NCI-H2196 treated with DMSO at 0.1 percent for 48 hours (cell line): ENCODE results near the gene HIVEP2.

Source experiments
- DNase-seq: peaks from one replicate; lab custom pipeline; 2025; ENCODE audit not compliant: unreplicated experiment; lab: John Stamatoyannopoulos, UW

HIVEP2 gene

GRCh38 chr6:142712231-142712630 is 232.7 kb downstream of the HIVEP2 start:
- DNase-seq = no peak

- no peak for DNase-seq
Measured at GRCh38 chr6:142708651-142709050, 236.3 kb downstream of the HIVEP2 start.

GRCh38 chr6:142707255-142707654 is 237.7 kb downstream of the HIVEP2 start:
- no peak for DNase-seq

DNA sequence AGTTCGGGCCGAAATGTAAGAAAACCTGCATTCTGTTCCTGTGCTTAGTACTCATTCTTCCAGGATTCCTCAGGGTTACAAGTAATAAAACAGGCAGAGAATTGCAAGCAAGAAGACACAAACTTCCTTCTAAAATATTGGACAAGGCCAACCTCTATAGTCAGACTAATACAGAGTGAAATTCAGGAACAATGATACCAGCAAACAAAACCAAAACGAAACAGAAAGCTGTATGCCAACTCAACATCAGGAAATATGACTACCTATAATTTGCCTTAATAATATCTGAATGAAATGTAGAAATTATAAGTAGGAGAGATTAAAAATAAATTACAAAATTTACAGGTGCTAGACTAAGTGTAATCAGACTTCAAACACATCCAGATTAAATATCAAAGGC is 238.8 kb downstream of the HIVEP2 start:
- no peak for DNase-seq

GRCh38 chr6:142705054-142705453 is 239.9 kb downstream of the HIVEP2 start:
- DNase-seq = no peak

DNA sequence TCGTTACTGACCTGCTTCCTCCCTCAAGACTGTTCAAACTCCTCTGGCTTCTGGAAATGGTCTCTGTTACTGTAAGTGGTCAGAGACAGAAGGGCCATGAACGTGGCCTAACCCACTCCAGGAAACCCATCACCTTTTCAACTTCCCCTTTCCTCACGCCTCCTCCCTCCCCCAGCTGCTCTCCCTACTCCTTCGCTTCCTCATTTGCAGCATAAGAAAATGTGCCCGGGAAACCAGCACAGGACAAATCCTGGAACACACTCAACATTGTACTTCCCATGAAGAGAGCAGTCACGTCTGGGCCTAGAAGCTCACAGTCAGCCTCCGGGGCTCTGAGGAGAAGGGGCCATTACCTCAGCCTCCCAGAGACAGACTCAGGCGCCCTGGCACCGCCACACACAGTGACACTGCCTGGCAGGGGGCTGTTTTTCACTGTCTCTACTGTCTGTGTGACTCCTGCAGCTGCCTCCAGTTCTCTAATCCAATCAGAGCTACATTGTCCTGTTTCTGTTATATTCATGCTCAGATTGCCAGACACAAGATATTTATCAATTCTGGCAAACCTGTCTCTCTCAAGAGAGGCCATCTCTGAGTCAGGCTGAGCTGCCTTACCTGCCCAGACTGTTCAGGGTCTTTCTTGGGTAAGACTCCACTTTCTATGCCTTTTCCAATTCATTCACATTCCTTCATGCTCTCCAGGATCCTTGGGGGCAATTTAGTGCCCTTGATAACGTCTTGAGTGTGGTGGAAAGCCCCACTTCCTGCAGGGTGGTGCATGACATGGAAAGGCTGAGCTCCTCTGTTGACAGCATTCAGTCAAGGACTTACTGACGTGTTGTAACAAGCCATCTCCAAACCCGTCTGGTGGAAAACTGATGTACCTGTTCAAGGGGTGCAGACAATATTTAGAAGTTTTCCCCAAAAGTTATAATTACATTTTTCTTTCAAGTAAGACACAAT is 242.2 kb downstream of the HIVEP2 start:
- DNase-seq = no peak
